HepG2 (cell line): ENCODE measurements around the gene NABP2. TPM values are rescaled to one million over a fixed set of nuclear protein-coding genes. Genes with fewer than 3 reads are reported as not detected.
A peak's percentile ranks its signal among the peaks of the same experiment; 100 is the strongest.

Experiments
- REXO4 ChIP-seq: sonication (generic); formaldehyde crosslinking; IDR thresholded peaks from 2 replicates; pipeline ENCODE4 v1.8.0; 2022; ENCODE audit warnings: missing genetic modification reagents, mild to moderate bottlenecking, borderline replicate concordance
- SMARCC2 ChIP-seq: fragments of 450-650 bp; IDR thresholded peaks from 2 replicates; pipeline ENCODE4 v1.6.1; 2017; ENCODE audit warnings: antibody characterized with exemption, mild to moderate bottlenecking
- SNAPC4 ChIP-seq: sonication (generic); formaldehyde crosslinking; IDR thresholded peaks from 2 replicates; pipeline ENCODE4 v1.4.0; 2020; ENCODE audit warnings: mild to moderate bottlenecking, missing genetic modification reagents
- XRCC5 ChIP-seq: fragments of 200-400 bp; formaldehyde crosslinking; optimal IDR thresholded peaks from 2 replicates; pipeline ENCODE3; 2017; ENCODE audit warnings: mild to moderate bottlenecking, low read length
- ZMYM2 ChIP-seq: sonication (generic); formaldehyde crosslinking; IDR thresholded peaks from 2 replicates; pipeline ENCODE4 v1.8.0; 2022; ENCODE audit warnings: mild to moderate bottlenecking, missing genetic modification reagents
- ZNF124 ChIP-seq: sonication (generic); formaldehyde crosslinking; IDR thresholded peaks from 2 replicates; pipeline ENCODE4 v1.4.0; 2020; ENCODE audit warnings: missing genetic modification reagents
- ZNF3 ChIP-seq: IDR thresholded peaks from 2 replicates; pipeline ENCODE4 v1.7.0; 2017; ENCODE audit warnings: inconsistent platforms
- ZNF318 ChIP-seq: sonication (generic); formaldehyde crosslinking; IDR thresholded peaks from 2 replicates; pipeline ENCODE4 v1.4.0; 2020; ENCODE audit warnings: mild to moderate bottlenecking, missing genetic modification reagents
- ZNF605 ChIP-seq: sonication (generic); formaldehyde crosslinking; IDR thresholded peaks from 2 replicates; pipeline ENCODE4 v1.8.0; 2022; ENCODE audit warnings: mild to moderate bottlenecking, missing genetic modification reagents
- ZNF616 ChIP-seq: sonication (generic); formaldehyde crosslinking; IDR thresholded peaks from 2 replicates; pipeline ENCODE4 v1.5.0; 2020; ENCODE audit warnings: low read depth, mild to moderate bottlenecking, missing genetic modification reagents
- ZNF841 ChIP-seq: sonication (generic); formaldehyde crosslinking; IDR thresholded peaks from 2 replicates; pipeline ENCODE4 v1.8.1; 2023; ENCODE audit warnings: missing genetic modification reagents, borderline replicate concordance
- polyA plus RNA-seq, 8 experiments: library from polyadenylated mRNA; depleted of rRNA in 3 of 8; stranded (reverse) in 7 of 8; unstranded in 1 of 8; fragments of >200 nt; fragmentation: Illumina TruSeq in 4 of 8; extraction: Trizol in 4 of 8; gene quantifications; 2 replicates each; pipeline versions ENCODE4 v1.2.1 to v1.2.3, GENCODE V29; 2011 to 2016; ENCODE audit warnings: low read depth in 4 of 8, missing spikeins in 1 of 8, mixed read lengths in 1 of 8; ENCODE audit not compliant: insufficient read depth in 1 of 8
- total RNA-seq, 5 experiments: library from RNA; depleted of rRNA; stranded (reverse); fragments of >200 nt; fragmentation: Illumina TruSeq; extraction: Trizol; gene quantifications; 2 replicates each; pipeline ENCODE4 v1.2.3, GENCODE V29; 2016; ENCODE audit warnings: low read depth in 1 of 5
- TF ChIP-seq, protein P1 (sequence below): sonication (generic); formaldehyde crosslinking; conservative IDR thresholded peaks from 2 replicates; pipeline ENCODE4 v1.8.1; 2023; ENCODE audit warnings: missing genetic modification reagents
- TF ChIP-seq, protein P2 (sequence below): sonication (generic); formaldehyde crosslinking; IDR thresholded peaks from 2 replicates; pipeline ENCODE4 v1.5.1; 2020; ENCODE audit warnings: mild to moderate bottlenecking, missing genetic modification reagents, borderline replicate concordance

NABP2 gene
- total and polyA plus RNA-seq, 2 of the 13 experiments (the other 11 are each of a cell fraction or from before 2014, with no cell fraction given), result 33.2 to 35.5 TPM

DNA sequence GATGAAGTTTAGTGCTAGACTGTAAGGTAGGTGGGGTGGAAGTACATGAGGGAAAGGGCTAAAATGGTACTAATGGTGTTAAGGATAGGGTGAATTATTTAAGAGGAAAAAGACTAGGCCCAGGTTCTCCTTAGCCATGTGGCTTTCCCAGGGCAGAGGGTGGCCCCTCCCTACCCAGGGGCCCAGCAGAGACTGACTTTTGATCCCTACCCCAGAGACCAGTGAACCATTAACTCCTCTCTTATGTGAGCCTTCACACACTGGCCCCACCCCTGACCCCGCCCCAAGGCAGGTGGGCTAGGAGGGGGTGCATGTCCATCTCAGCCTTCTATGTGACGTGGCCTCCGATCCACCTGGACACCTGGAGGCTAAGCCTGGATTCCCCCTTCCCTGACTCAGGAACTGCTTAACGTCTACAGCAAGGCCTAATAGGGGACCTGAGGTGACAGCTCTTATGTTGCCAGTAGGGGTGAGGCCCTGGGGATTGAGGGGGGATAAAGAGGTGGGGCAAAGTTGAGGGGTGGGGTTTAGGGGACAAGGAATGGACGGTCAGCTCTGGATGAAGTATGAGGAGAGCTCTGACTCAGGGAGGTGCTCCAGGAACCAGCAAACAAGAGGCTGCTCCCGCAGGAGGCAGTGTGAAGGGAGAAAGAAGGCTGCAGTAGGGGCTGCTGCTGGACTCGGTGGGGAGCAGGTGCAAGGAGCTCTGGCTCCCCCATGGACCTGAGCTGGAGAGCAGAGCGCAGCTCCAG is 6.5 kb downstream of the NABP2 start (continued):
- TF ChIP-seq SNAPC4 (CRISPR knock-in tag), result no peak
- TF ChIP-seq SMARCC2, result no peak
- 0 out of 2 replicates have a peak, but pooled peaks have one; percentile 2 for TF ChIP-seq ZNF124
- TF ChIP-seq, protein P1, sequence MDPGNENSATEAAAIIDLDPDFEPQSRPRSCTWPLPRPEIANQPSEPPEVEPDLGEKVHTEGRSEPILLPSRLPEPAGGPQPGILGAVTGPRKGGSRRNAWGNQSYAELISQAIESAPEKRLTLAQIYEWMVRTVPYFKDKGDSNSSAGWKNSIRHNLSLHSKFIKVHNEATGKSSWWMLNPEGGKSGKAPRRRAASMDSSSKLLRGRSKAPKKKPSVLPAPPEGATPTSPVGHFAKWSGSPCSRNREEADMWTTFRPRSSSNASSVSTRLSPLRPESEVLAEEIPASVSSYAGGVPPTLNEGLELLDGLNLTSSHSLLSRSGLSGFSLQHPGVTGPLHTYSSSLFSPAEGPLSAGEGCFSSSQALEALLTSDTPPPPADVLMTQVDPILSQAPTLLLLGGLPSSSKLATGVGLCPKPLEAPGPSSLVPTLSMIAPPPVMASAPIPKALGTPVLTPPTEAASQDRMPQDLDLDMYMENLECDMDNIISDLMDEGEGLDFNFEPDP (CRISPR knock-in tag), result 0 out of 2 replicates have a peak, but pooled peaks have one; percentile 75
- no peak for TF ChIP-seq ZNF3 (CRISPR knock-in tag)
- no peak for TF ChIP-seq ZNF616 (CRISPR knock-in tag)
- TF ChIP-seq ZNF318 (CRISPR knock-in tag), result peak; percentile 53; the same call in 1 of the 2 replicates
- no peak for TF ChIP-seq REXO4 (CRISPR knock-in tag)
- TF ChIP-seq ZMYM2, result no peak
- no peak for TF ChIP-seq ZNF605 (CRISPR knock-in tag)
- TF ChIP-seq, protein P2, sequence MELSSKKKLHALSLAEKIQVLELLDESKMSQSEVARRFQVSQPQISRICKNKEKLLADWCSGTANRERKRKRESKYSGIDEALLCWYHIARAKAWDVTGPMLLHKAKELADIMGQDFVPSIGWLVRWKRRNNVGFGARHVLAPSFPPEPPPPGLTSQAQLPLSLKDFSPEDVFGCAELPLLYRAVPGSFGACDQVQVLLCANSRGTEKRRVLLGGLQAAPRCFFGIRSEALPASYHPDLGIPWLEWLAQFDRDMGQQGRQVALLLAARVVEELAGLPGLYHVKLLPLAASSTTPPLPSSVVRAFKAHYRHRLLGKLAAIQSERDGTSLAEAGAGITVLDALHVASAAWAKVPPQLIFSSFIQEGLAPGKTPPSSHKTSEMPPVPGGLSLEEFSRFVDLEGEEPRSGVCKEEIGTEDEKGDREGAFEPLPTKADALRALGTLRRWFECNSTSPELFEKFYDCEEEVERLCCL (CRISPR knock-in tag), result no peak
- peak; percentile 2 for TF ChIP-seq XRCC5
- TF ChIP-seq ZNF841 (CRISPR knock-in tag), result no peak
